Colon (tissue), 2 donors: ENCODE results near the gene ESPNL.

ENCODE experiments used
- FAIRE-seq: peaks from 2 replicates; lab custom pipeline; 2012; peaks lifted over from hg19 to GRCh38; lab: Jason Lieb, UNC
- donor health status: control.
- donor health status: control.

Gene ESPNL

DNA sequence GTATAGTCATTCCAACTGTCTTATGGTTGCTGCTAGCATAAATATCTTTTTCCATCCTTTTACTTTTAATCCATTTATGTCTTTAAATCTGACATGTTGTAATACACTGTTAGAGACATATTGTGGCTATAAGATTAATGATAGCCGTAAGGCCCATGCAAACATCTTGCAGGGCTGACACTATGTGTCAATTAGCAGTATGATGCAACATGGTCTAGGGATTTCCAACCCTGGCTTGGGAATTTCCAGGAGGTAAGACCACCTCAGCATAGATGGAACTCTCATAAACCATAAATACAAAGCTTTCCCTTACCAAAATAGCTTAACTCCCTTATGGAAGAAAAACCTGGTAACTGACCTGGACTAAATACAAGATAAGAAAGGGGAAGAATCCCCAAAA is 22.8 kb upstream of the ESPNL start:
- FAIRE-seq: no peak

GRCh38 chr2:238079874-238080327 is 20.2 kb upstream of the ESPNL start:
- no peak for FAIRE-seq

GRCh38 chr2:238080518-238080917 is 19.6 kb upstream of the ESPNL start:
- FAIRE-seq: no peak

GRCh38 chr2:238081150-238081549 is 19.0 kb upstream of the ESPNL start:
- FAIRE-seq: no peak

GRCh38 chr2:238081561-238081960 is 18.6 kb upstream of the ESPNL start:
- FAIRE-seq: no peak

DNA sequence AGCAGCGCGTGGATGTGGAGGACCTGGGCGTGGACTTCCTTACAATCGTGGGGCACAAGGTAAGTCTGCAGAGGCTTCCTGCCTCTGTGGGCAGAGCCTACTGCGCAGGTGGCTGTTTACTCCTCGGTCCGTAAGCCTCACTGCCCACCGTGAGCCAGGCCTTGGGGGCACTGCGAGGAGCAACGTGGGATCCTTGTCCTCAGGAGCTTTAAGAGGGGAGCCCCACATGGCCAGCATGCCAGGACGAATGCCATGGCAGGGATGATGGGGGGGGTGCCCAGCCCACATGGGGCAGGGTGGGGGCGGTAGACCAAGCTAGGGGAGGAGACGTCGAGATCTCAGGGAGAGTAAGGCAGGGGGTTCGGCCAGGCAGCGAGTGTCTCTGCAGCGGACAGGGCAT is 18.0 kb upstream of the ESPNL start:
- no peak for FAIRE-seq

GRCh38 chr2:238082827-238083226 is 17.3 kb upstream of the ESPNL start:
- FAIRE-seq: no peak

GRCh38 chr2:238083919-238084318 is 16.2 kb upstream of the ESPNL start:
- no peak for FAIRE-seq

DNA sequence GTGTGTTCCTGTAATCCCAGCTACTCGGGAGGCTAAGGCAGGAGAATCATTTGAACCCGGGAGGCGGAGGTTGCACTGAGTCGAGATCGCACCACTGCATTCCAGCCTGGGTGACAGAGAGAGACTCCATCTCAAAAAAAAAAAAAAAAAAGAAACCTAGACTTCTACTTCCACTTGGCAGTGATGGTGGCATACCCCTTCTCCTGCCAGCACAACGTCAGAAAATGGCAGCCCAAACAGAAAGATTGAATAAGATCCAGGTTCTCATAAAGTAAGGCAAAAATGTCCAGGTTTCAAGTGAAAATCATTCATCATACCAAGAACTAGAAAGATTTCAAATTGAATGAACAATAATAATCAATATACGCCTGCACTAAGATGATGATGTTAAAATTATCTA is 15.4 kb upstream of the ESPNL start:
- no peak for FAIRE-seq

- no peak for FAIRE-seq
Measured at GRCh38 chr2:238085899-238086298, 14.2 kb upstream of the ESPNL start.

DNA sequence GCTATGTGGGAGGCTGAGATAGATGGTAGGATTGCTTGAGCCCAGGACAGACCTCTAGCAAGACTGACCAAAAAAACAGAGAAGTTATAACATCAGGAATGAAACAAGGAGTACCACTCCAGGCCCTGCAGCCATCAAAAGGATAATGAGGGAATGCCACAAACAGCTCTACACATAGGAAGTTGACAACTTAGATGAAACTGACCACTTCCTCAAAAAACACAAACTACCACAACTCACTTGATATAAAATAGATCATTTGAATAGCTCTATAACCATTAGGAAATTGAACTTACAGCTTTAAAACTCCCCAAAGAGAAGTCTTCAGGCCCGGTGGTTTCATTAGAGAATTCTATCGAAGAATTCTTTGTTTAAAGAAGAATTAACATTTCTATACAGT is 12.9 kb upstream of the ESPNL start:
- no peak for FAIRE-seq

GRCh38 chr2:238090887-238091286 is 9.3 kb upstream of the ESPNL start:
- FAIRE-seq: no peak

DNA sequence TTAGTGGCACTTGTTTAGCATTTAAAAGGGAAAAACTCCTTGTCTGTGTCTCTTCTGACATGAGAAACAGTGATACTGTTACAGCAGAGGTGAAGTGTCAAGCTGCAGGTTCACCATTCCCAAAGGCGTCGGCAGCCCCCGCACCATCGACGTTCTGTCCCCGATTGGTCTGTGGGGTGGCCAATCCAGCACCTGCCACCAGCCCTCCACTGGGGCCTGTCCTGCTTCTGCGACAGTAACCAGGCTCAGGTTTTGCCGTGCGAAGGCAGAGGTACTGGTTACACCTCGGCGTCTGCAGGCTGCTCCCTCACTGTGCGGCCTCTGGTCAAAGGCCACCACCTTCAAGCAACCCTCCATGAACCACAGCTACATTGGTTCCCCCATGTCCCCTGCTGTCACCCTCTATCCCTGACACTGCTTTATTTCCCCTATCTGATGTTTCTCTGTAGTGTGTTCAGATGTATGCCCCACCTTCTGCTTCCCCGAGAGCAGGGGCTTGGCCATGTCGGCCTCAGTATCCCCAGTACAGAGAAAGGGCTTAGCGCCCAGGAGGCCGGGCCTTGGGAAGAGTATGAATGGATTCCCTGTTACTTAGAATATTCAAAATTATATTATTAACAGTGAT is 8.6 kb upstream of the ESPNL start:
- no peak for FAIRE-seq

DNA sequence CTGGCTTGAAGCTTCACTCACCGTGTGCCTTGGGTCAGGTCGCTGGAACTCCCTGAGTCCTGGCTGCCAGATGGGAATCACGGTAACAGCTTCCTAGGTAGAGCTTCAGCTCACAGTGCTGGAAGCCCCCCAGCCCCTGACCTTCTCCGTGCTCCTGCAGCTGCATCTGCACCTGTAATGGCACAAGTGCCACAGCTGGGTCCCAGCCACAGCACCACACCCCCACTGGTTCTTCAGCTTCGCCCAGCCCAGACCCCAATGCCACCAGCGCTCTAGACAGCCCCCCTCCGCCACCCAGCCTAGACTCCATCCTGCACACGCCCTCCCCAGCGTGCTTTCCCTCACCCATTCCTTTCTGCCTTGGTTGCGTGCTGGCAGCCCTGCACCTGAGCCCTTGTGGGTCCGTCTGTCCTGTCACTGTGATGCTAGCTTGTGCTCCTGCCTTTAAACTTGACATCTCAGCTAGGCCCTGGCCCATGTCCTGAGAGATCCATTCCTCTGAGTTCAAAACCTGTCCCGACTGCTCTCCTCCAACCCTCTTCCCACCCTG is 7.6 kb upstream of the ESPNL start:
- no peak for FAIRE-seq

- FAIRE-seq: no peak
Measured at GRCh38 chr2:238093181-238094140, 6.7 kb upstream of the ESPNL start.

GRCh38 chr2:238094438-238095022 is 5.6 kb upstream of the ESPNL start:
- FAIRE-seq: no peak

DNA sequence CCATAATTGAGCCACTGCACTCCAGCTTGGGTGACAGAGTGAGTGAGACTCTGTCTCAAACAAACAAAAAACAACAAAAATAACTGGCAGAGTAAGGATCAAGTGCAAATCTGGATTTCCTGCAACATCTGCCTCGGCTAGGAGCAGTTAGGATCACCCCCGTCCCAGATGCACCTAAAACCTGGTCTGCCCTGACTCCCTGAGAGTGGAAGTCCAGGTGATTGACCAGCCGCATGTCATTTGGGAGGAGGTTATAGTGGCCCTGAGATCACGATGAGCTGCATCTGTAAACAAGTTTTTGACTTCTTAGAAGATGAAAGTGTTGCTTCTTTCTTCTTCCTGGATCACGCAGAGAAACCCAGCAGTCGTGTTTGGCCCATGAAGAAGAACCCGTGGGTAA is 5.0 kb upstream of the ESPNL start:
- no peak for FAIRE-seq

DNA sequence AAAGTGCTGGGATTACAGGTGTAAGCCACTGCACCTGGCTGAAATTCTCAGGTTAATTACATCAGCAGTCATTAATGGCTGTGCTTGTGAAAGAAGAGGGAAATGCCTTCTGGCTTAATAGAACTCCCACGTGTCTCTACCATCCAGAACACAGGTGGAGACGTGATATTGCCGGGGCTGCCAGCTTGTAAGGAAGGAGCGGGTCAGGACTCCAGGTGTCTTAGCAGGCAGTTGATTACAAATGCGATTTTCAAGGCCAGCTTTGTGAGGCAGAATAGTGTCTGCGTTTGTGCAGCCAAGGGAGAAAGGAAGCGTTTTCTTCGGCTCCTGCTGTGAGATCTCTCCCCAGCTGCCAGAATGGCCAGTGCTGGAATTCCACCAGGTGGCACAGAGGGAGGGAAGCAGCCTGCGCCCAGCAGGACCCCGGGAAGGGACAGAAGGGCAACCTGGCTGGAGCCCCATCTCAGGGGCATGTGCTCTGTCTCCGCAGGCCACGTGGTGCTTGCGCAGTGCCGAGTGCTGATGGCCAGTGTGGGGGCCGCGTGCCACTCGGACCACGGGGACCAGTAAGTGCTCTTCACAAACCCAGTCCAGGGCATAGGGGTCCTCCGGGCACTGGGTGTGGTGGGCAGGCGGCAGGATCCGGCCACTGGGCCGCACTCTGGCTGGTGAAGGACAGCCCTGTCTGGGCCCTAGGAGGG is 3.7 kb upstream of the ESPNL start:
- no peak for FAIRE-seq

DNA sequence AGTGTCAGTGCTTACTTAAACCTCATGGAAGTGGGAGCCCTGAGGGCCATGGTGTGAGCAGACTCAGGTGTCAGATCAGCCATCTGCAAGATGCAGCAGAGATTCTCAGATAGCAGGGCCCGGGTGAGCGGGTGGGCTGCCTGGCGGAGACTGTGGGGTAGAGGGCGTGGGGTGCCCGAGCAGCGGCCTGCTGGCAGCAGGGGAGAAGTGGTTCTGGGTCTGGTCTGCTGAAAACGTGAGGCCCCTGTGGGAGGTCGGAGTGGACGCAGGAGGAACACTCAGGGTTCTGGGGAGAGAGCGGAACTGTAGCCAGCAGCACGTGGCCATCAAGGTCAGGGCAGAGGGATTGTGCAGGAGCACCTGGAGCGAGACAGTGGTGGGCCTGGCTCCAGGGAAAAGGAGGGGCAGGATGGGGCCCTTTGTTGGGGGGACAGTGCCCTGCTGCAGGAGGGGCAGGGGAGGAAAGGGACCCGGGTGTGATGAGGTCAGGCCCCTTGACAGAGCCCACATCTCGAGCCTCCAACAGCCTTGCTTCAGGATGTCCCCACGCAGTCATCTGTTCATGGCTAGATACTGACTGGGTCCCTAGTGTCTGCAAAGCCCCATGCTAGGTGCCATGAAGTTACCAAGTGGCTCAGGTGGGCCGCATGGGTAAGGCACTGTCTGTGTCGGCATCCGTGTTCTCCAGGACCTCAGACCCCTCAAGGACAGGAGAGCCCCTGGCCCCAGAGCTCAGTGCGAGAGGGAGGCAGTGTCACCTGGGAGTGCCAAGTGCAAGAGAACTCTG is 2.7 kb upstream of the ESPNL start:
- no peak for FAIRE-seq

DNA sequence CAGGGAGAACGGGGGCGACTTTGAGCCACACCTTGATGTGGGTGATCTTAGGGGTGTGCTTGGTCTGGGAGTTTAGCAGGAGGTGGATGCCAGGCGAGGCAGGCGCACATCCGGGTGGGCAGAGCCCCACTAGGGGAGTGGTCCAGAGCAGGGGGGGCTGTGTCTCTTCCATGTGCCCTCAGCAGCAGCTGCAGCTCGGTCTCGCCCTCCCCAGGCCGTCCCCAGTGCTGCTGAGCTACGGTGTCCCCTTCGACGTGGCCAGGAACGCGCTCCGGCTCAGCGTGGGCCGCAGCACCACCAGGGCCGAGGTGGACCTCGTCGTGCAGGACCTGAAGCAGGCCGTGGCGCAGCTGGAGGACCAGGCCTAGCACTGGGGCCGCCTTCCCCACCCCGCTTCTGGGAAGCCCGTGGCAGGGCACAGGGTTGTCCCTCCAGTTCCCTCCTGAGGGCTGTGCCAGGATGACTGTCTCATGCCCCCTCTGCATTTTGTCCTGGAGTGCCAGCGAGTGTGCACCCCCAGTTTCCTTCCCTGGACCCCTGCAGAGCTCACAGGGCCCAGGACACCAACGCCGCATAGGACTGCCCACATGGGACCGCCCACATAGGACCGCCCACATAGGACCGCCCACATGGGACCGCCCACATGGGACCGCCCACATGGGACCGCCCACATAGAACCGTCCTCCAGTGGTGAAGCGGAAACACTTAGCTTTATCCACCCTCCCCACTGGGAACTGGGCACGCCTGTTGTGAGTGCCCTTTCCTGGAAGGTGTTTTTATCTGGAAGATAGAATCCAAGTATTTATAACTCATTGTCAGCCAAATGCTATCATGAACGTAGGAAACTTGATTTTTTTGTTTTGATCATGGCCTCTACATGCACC is 1.9 kb upstream of the ESPNL start:
- peak; percentile 92 for FAIRE-seq
